Lower leg skin (tissue), 3 donors: Measurements from ENCODE around the gene KSR2.

ENCODE experiments used
- POLR2A ChIP-seq, 2 donors: fragments of 450-650 bp; IDR thresholded peaks; one replicate each; pipeline ENCODE4 v1.6.1; 2016 to 2017; ENCODE audit warnings: antibody characterized with exemption in 2 of 2, mild to moderate bottlenecking in 1 of 2, moderate library complexity in 1 of 2
- TF ChIP-seq, protein P1 (sequence below), 3 donors: fragments of 450-650 bp; IDR thresholded peaks; one replicate each; pipeline ENCODE4 v1.5.1; 2016; ENCODE audit warnings: antibody characterized with exemption in 3 of 3, mild to moderate bottlenecking in 3 of 3, moderate library complexity in 2 of 3

DNA sequence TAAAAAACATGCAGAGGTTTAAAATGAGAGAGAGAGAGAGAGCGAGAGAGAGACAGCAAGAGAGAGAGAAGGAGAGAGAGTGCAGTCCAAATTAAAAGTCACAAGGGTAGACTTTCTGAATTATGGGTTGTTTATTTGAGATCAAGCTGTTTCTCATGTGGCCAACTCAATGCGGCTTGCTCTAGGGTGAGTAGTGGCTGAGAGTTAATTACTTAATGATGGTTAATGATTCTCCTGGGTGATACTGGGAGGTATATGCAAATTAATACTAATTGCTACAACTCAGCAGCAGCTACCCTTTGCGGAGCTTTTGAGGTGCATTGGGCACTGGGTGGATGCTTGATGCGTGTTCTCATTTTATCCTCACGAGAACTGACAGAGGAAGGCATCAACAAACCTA, 485.3 kb downstream of the KSR2 start:
- TF ChIP-seq, protein P1, sequence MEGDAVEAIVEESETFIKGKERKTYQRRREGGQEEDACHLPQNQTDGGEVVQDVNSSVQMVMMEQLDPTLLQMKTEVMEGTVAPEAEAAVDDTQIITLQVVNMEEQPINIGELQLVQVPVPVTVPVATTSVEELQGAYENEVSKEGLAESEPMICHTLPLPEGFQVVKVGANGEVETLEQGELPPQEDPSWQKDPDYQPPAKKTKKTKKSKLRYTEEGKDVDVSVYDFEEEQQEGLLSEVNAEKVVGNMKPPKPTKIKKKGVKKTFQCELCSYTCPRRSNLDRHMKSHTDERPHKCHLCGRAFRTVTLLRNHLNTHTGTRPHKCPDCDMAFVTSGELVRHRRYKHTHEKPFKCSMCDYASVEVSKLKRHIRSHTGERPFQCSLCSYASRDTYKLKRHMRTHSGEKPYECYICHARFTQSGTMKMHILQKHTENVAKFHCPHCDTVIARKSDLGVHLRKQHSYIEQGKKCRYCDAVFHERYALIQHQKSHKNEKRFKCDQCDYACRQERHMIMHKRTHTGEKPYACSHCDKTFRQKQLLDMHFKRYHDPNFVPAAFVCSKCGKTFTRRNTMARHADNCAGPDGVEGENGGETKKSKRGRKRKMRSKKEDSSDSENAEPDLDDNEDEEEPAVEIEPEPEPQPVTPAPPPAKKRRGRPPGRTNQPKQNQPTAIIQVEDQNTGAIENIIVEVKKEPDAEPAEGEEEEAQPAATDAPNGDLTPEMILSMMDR (IDR thresholded peaks at IDR 0.05) = no peak
- TF ChIP-seq POLR2A (IDR thresholded peaks at IDR 0.05) = no peak
